Measurements from ENCODE around the gene SLC16A1.
A peak's percentile ranks its signal among the peaks of the same experiment; 100 is the strongest.
"Not testable (repeated sequence)": the region's sequence is repeated elsewhere in the genome, so short reads cannot be mapped to it uniquely, and the experiment has no call there.

SLC16A1 gene

GRCh38 chr1:112955773-112956543, at the start of gene SLC16A1:
Gene SLC16A1 (minus strand): TSS chr1:112956196. CDS start chr1:112929308, 26,888 bp downstream.
- peak; percentile 96 for DNase-seq (ENCODE audit: low read depth, low spot score)

GRCh38 chr1:113003751-113004690, 48.0 kb upstream of the SLC16A1 start:
- no peak for DNase-seq (ENCODE audit: low read depth, low spot score)

GRCh38 chr1:113002297-113002696, 46.3 kb upstream of the SLC16A1 start:
- no peak for DNase-seq (ENCODE audit: low read depth, low spot score)

- DNase-seq (ENCODE audit: low read depth, low spot score): no peak
Observed at GRCh38 chr1:112998592-112999235, 42.7 kb upstream of the SLC16A1 start.

- peak; percentile 43 for DNase-seq (ENCODE audit: low read depth, low spot score)
Observed at GRCh38 chr1:112997781-112998180, 41.8 kb upstream of the SLC16A1 start.

- no peak for DNase-seq (ENCODE audit: low read depth, low spot score)
Observed at GRCh38 chr1:112995890-112996289, 39.9 kb upstream of the SLC16A1 start.

- not testable (repeated sequence) for DNase-seq (ENCODE audit: low read depth, low spot score)
Observed at GRCh38 chr1:112995021-112995420, 39.0 kb upstream of the SLC16A1 start.

GRCh38 chr1:112992780-112993179, 36.8 kb upstream of the SLC16A1 start:
- no peak for DNase-seq (ENCODE audit: low read depth, low spot score)

GRCh38 chr1:112991402-112992120, 35.6 kb upstream of the SLC16A1 start:
- no peak for DNase-seq (ENCODE audit: low read depth, low spot score)

- DNase-seq (ENCODE audit: low read depth, low spot score): no peak
Observed at GRCh38 chr1:112990271-112990670, 34.3 kb upstream of the SLC16A1 start.

GRCh38 chr1:112988367-112988766, 32.4 kb upstream of the SLC16A1 start:
- no peak for DNase-seq (ENCODE audit: low read depth, low spot score)

GRCh38 chr1:112985123-112985522, 29.1 kb upstream of the SLC16A1 start:
- no peak for DNase-seq (ENCODE audit: low read depth, low spot score)

GRCh38 chr1:112983537-112984131, 27.6 kb upstream of the SLC16A1 start:
- no peak for DNase-seq (ENCODE audit: low read depth, low spot score)

- DNase-seq (ENCODE audit: low read depth, low spot score): no peak
Observed at GRCh38 chr1:112982853-112983536, 27.0 kb upstream of the SLC16A1 start.

GRCh38 chr1:112982328-112982727, 26.3 kb upstream of the SLC16A1 start:
- no peak for DNase-seq (ENCODE audit: low read depth, low spot score)

GRCh38 chr1:112981834-112982233, 25.8 kb upstream of the SLC16A1 start:
- DNase-seq (ENCODE audit: low read depth, low spot score): not testable (repeated sequence)

- no peak for DNase-seq (ENCODE audit: low read depth, low spot score)
Observed at GRCh38 chr1:112981426-112981825, 25.4 kb upstream of the SLC16A1 start.

GRCh38 chr1:112975336-112975735, 19.3 kb upstream of the SLC16A1 start:
- DNase-seq (ENCODE audit: low read depth, low spot score): no peak

- DNase-seq (ENCODE audit: low read depth, low spot score): no peak
Observed at GRCh38 chr1:112974646-112975045, 18.6 kb upstream of the SLC16A1 start.

GRCh38 chr1:112973788-112974187, 17.8 kb upstream of the SLC16A1 start:
- DNase-seq (ENCODE audit: low read depth, low spot score): no peak

All from ELF-1 (cell line).